Stimulated activated CD8-positive, alpha-beta memory T cell treated with anti-CD3 and anti-CD28 coated beads, Interleukin-4, amount 100 ng/mL, for 4 hours (primary cell): Measurements from ENCODE around the gene SLC6A1.

Experiments used
- DNase-seq, 2 donors: peaks; one replicate each; pipeline ENCODE4 v3.0.0-alpha.2; 2020; ENCODE audit warnings: low read depth in 2 of 2, low spot score in 1 of 2

The SLC6A1 gene

DNA sequence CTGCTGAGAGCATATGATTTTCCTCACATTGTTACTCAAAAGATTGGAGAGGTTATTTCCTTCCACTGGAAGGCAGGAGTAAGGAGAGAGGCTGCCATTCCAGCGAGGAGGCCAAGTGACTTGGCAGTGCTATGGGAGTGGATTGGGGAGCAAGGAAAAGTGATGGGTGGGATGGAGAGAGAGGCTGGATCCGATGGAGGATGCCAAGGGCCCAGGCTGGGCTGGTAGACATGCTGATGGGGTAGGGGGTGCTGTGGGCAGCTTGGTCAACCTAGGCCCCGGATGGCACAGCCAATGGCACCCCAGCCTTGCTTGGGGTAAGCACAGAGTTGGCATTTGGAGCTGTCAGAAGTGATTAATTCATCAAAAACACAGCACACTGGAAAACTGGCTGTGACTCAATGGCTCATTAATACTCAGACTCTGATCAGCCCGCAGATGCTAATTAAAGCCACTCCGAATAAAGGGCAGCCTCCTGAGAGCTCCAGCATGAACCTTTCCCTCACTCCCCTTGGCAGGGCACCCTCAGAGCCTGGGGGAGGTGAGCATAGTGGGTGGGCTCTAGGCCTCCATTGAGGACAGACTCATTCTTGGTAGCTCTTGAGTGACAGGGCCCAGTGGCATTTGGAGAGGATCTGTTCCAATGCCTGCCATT, 22.1 kb upstream of the SLC6A1 start:
- no peak for DNase-seq

DNA sequence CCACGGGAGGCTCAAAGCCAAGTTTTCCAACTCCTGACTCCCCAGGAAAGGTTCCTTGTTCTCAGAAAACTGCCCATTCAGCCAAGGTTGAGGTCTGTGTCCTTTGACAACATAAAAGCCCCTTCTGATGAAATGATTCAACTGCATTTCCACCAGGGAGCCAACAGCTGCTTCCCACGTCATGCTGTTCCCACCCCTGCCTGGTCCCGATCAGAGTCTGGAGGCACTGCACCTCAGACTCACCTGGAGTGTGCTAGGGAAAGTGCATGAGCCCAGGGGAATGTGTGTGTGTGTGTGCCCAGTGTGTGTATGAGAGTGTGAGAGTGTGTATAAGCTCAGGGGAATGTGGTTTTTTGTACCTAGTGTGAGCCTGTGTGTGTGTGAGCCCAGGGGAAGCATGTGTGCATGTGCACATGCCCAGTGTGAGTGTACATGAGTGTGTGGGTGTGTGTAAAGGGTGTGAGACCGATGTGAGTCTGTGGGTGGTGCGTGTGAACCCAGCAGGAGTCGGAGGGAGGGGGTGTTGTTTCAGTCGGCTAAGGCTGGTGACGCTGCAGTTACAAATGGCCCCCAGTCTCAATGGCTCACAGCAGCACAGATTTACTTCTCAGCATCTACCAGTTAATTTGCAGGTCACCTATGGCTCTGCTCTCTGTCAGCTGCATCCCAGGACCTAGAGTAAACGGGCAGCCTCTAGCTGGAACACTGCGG, 20.3 kb upstream of the SLC6A1 start:
- DNase-seq, result no peak

DNA sequence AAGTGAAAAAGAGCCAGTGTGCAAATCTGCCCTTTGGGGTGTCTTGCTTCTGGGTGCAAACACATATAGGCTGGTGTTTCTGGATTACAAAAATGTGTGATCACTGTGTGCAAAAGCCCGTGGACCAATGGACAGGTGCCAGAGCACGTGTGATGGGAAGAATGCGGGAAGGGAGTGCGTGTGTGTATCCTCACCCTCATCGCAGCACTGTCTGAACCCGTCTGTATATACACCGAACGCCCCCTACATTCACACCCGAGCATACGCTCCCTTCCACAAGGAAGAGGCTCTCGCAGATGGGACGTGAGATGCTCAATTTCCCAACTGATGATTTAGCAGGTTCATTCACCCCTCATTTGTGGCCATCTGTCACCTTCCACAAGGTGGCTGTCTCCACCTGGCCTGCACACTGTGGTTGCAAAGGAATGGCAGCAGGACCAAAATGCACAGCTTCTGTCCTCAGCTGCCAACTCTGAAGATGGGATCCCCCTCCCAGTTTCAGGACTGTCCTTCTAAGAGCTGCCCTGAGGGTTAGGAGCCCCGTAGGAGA, 19.4 kb upstream of the SLC6A1 start:
- no peak for DNase-seq

DNA sequence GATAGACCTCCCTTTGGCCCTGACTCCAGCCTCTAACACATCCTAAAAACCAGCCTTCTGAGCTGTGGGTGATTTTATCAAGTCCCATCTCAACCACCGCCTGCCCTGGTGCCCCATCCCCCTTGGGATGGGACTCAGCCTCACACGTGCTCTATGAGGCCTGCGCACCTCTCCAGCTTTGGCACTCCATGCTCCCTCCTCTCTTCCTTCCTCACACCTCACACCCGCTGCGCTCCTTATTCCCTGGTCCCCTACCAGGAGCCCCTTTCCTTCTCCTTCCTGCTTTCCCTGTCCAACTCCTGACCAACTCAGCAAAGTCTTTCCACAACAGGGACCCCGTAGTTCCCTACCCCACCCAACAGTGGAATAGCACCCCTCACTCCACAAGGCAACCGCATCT, 18.4 kb upstream of the SLC6A1 start:
- DNase-seq, result no peak

DNA sequence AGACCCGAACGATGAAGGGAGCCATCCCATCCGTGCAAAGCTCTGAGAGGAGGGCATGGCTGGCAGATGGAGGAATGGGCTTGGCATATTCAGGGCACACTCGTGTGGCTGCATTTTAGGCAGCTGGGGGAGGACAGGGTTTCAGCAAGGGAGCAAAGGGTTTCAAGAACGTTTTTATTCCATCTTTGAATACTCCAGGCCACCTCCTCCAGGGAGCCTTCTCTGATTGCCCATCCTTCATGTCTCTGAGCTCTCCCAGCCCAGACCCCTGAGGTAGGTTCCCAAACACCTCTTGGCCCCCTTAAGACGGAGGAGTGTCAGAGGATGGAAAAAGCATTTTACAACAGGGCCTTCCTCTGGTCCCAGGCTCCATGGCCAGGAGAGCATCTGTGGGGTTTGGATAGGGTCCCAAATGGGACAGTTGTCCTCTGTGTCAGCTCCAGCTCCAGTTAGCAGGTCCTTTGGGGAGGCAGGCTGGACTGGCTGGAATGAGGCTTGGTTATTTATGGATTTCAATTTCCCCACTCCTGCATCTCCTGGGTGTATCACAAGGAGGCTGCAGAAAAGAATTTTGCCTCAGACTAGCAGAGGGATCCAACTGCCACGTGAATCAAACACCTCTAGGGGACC, 17.7 kb upstream of the SLC6A1 start:
- DNase-seq, result no peak

DNA sequence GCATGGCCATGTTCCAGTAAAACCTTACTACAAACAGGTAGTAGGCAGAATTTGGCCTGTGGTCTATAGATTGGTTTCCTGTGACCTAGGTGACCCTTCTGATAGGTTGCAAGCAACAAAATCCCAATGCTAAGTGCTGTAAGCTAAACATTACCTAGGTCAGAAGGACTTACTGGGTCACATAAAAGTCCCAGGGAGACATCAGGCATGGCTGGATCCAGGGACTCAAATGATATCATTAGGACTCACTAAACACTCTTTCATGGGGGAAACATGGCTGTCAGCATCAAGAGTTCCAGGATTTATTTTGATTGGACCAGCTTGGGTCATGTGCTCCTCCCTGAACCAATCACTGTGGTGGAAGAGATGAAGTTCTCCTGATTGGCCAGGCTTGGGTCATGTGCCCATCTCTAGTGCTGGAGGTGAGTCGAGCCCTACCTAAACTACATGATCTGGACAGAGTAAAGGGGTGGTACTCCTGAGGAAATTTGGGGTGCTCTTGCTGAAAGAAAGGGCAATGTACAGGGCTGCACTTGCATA, 16.8 kb upstream of the SLC6A1 start:
- DNase-seq, result no peak

DNA sequence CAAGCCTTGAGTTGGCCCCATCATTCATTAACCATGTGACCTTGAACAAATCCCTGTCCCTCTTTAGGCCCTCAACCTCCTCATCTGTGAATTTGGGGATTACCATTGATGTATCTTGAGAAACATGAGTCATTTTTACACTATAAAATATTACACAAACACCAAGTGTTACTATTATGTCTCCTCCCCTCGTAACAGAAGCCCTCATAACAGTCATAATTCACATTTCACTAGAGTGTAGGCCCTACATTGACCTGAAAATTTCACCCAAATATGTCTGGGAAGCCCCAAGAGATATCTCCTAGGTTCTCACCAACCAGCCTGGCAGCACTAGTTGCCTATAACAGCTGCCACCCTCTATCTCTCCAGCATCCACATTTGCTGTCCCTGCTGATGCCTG, 15.8 kb upstream of the SLC6A1 start:
- DNase-seq, result no peak

DNA sequence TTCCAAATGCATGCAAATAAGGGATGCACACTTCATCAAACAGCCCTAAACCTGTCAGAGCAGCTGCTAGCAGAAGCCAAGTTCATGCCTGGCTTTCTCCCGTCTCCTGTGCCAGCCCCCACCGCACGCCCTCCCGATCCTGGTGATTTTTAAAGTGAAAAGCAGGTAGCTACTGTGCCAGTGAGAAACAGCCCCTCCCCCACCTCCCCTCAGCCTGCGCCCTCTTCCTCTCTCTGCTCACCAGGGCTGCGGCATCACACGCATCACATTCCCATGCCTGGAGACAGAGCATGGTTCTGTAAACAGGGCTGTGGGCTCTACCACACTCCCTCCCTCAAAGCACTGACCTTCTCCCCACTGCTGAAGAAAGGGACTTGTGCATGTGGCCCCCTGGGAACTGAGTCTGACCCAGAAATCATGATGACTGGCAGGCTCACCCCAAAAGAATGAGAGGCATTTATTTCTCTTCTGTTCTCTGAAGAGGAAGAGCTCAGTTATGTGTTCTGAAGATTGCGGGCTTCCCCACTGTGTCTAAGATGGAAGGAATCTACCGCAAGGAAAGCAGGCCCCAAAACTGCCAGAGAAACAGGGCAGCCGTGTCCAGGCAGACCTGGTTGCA, 14.5 kb upstream of the SLC6A1 start:
- no peak for DNase-seq

DNA sequence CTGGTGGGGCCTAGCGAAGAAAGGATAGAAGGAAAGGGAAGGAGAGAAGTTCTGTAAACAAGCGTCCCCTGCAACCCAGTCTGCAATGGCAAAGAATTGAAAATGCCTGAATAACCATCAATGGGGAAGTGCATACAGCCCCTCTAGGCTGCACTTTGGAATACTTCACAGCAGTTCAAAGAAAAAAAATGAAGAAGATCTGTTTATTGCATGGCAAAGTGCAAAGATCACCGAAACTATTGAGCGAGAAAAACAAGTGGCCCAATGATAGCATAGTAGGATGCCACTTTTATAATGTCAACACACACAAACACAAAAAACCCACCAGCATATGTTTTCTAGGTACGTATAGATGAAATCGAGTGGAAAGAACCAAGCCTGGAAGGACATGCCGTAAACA, 13.6 kb upstream of the SLC6A1 start:
- DNase-seq, result no peak

DNA sequence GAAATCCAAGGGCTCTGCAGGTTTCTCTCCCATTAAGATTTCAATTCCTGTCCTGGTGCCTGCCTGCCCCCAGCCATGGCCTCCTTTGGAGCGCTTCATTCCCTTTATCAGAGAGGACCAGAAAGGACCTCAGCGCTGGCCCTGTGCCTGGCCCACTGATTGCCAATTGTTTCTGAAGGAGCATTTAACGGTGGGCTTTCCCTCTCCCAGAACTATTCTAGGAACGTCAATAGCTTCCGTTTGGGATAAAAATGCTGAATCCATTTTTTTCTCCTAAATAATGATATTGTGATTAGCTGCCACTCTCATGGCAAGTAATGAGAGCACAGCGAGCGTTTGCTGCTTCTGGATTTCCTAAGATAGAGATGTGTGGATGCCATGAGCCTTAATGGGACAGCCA, 12.2 kb upstream of the SLC6A1 start:
- DNase-seq, result no peak

DNA sequence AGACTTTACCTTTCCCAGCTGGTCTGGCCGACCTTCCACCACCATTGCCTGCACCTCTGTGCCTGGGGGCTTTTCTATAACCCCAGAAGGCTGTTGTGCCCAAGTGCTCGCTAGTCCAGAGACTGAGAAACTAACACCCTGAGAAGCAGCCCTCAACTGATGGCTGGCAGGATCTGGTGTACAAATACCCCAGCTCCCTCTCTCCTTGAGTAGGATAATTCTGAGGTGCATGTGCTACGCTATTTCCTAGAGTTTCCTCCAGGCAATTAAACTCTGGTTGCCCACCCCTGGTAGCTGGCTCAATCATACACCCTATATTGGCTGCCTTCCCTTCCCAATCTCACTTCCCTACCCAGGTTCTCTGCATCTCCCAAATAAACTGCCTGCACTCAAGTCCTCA, 11.5 kb upstream of the SLC6A1 start:
- no peak for DNase-seq

DNA sequence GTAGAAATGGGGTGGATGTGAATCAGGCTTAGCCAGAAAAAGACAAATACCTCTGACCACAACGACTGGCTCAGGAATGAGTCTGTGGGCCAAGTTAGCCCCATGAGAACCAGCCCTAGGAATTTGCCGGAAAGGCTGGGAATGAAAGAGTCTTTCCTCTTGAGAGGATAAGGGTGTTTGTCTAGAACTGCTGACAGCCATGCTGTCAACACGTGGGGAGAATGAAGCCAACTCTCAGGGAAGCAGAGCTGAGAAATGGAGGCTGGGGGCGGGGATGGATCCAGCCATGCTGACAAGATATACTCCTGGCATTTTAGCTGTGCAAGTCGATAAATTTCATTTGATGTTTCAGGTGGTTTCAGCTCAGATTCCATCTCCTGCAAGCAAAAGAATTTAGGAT, 10.6 kb upstream of the SLC6A1 start:
- DNase-seq, result no peak

DNA sequence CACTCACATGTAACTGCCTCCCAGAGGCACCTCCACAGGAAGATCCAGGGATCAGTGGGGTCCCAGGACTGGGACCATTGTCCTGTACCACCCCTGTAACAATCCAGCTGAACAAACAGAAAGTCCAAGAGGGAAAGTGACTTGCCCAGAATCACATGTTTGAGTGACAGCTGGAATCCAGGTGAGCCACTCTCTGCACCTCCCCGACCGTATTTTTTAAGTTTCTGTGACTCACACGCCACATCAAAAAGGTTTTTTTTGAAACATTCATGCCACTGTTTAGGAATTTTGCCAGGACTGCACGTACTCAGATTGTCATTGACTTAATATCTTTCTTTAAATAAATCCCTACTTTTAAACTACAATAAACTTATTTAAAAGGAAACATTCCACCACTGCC, 9.8 kb upstream of the SLC6A1 start:
- no peak for DNase-seq

DNA sequence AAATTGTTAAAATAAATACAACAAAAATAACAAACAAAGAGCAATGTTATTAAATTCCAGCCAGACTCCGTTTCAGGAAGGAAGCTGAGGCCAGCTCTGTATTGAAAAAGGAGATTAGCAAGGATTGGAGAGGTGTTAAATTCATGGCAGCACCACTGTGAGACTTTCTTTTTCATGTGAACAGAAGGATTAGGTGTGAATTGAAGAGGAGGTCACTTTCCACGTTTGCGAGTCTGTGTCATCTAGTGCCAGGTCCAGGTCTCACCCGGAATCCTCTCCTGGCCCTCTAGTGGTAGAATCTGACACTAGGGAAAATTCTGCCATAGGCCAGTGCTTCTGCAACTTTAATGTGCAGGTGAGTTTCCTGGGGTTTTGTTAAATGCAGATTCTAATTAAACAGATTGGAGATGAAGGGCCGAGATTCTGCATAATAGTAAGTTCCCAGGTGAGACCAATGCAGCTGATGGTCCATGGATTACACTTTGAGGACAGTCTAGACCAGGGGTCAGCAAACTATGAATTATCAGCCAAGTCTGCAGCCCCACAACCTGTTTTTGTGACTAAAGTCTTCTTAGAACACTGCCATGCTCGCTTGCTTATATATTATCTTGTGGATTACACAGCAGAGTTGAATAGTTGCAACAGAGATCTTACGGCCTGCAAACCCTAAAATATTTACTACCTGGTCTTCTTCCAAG, 9.2 kb upstream of the SLC6A1 start:
- no peak for DNase-seq

DNA sequence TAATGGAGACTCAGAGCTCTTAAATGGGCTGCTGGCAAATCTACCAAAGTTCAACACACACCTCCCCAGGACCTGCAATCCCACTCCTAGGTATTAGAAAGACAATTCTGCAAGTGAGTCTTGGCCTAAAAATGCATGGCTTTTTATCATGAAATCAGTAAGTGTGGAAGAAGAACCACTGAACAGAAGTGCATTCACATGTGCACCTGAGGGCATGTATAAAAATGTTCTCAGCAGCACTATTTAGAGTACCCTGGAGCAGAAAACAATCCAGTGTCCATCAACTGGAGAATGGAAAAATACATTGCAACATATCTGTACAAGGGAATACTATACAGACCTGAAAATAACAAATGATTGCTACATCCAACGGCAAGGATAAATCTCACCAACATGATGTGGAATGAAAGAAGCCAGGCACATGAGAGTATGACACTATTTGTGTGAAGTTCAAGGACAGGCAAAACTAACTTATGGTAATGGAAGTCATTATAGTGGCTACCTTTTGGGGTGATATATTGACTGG, 8.1 kb upstream of the SLC6A1 start:
- DNase-seq, result no peak

DNA sequence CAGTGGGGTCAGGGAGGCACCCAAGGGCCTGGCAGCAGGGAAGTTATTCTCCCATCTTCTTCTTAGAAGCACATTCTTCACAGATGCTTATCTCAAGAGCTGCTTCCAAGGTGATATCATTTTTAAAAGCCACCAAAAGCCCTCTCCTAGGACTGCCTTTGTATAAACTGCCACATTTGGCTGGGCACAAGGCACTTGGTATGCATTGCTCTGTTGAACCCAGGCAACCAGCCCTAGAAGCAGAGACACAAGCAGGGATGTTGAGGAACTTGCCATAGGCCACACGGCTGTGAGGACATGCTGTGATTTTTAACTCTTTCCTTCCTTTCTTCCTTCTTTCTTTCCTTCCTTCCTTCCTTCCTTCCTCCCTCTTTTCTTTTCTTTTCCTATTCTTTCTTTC, 7.4 kb upstream of the SLC6A1 start:
- DNase-seq, result no peak

DNA sequence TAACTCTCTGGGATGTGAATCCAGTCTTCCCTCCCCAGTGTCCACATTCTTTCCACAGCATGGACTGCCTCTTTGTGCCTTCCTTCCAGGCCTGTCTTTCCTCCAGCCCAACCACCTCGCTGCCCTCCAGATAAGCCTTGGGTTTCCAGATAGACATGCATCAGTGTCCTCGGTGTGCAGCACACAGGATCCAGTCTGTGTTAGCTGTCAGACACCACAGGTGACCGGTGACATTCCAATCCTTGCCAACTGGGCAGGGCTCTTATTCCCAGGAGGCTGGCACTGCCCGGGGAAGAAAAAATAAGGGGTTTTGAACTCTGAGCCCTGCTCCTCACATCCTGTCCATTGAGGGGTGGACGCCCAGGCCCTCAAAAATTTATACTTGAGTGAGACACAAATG, 6.0 kb upstream of the SLC6A1 start:
- DNase-seq, result no peak

DNA sequence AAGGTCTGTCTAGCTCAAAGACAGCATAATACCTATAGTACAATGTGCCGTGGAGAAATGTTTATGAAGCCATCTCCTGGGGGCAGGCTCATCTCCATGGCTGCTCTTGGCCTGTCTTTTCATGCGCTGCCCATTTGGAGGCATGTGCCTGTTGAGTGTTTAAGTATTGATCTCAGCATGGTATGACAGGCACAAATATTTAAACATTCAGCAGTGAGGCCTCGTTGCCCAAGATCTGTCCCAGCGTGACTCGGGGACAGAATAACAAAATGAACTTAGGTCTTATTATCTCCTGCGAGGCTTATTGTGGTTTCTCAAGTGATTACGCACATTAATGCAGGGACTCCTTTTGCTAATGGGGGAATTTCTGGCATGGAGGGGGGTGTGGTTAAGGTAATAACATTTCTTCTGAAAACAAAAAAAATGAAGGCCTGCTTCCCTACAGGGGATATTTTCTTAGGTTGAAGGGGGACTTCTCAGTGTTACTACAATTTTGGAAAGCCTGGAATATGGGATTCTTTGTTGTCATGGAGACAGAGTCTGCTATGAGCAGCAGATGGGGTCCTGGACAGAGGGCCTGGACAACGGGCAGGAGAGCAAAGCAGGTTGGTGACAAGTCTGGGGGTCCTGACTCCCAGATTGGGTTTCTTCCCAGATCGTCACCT, 4.4 kb upstream of the SLC6A1 start:
- no peak for DNase-seq

DNA sequence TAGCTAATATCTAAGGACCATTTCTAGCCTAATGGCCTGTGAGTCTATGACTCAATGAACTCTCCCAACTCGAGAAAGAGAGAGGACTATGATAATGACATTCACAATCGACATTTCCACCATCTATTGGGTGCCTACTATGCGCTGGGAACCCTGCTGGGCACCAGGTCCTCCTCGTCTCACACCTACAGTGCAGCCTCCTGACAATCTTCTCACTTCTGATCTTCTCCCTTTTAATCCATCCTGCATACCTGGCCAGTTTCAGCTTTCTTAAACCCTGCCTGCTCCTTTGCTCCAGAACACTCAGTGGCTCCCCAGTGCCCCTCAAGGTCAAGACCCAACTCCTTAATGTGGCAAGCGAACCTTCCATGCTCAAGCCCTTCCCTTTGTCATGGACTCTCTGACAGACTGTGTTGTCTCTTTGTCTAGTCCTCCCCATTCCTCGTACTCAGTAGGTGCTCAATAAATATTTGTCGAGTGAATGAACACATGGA, 3.5 kb upstream of the SLC6A1 start:
- no peak for DNase-seq
